Inferior parietal cortex (tissue), 1 donor: Measurements from ENCODE around the gene ATP11A.

Source experiments
- DNase-seq: peaks from one replicate; pipeline ENCODE4 v3.0.0-alpha.2; 2016; ENCODE audit errors: extremely low spot score

The ATP11A gene

DNA sequence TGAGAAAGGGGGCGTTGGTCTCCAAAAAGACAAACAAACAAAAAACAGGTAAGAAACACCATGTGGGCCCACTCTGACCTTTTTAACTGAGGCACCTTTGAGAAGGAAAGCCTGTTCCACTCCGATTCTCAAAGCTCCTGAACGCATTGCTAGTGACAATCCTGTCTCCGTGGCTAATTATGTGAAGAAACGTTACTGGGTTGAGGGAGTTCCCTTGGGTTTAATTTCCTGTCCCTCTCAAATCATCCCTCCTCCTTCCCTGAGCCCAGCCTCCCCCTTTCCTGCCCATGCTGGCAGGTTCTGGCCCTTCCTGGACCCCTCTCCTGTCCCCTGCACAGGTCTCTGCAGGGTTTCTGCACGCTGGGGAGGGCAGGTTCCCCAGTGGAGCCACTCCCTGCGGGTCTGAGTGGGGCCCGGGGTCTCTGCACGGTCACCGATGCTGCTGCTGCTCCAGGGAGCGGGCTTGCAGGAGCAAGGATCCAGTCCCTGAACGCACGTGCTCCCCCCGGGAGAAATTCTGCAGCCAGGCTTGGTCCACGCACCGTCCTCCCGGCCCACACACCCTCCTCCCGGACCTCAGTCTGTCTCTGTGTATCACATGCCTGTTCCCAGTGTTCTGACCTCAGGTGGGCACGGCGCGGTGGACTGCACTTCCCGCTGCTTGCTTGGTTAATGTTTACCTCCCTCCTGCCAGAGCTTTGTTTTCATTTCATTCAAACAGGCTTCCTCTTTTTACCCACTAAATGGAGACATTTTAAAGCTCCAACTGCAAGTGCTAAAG, 202.8 kb downstream of the ATP11A start:
- DNase-seq, result no peak

- no peak for DNase-seq
Observed at GRCh38 chr13:112893207-112893569, 203.3 kb downstream of the ATP11A start.

DNA sequence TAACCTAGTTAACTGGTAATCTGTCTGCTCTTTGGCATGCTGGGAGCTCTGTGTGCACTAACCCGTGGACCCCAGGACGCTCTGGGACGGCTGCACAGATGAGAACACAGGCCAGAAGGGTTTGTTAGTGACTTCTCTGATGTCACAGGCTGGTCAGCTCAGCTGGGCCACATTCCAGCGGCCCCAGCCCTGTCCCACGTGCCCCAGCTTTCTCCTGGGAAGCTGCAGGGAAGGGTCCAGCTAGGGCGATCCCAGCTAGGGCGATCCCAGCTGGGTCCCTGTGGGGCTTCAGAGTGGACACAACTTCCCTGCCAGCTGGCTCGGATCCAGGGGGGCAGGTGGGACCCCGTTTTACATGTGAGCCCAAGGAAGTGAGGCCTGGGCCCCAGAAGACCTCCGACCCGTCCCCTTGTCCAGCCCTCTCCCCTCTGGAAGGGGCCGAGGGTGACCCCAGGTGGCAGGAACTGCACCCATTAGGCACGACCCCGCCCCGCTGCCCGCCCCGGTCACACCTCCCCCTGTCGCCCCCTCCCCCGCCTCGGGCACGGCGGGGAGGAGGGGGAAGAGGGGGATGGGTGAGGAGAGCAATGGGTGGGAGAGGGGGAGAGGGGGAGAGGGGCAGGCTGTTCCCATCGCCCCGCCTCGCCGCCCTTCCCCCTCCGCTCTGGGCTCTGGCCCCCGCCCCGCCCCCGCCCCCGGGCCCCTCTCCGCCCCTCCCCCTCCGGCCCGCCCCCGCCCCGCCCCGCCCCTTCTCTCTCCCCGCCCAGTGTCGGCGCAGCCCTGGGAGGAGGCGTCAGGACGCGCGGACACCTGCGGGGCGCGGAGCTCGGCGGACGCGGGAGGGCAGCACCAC, 204.0 kb downstream of the ATP11A start:
- DNase-seq, result no peak

DNA sequence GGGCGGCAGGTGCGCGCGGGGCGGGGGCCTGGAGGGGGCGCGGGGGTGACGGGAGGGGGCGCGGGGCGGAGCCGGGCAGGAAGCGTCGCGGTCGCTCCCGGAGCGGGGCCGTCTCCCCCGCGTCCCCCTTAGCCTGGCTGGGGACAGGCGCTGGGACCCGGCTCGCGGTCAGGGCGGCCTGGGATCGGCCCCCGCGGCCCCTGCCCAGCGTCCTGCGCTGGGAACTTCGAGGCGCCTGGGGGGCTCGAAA, 204.5 kb downstream of the ATP11A start:
- DNase-seq, result no peak

DNA sequence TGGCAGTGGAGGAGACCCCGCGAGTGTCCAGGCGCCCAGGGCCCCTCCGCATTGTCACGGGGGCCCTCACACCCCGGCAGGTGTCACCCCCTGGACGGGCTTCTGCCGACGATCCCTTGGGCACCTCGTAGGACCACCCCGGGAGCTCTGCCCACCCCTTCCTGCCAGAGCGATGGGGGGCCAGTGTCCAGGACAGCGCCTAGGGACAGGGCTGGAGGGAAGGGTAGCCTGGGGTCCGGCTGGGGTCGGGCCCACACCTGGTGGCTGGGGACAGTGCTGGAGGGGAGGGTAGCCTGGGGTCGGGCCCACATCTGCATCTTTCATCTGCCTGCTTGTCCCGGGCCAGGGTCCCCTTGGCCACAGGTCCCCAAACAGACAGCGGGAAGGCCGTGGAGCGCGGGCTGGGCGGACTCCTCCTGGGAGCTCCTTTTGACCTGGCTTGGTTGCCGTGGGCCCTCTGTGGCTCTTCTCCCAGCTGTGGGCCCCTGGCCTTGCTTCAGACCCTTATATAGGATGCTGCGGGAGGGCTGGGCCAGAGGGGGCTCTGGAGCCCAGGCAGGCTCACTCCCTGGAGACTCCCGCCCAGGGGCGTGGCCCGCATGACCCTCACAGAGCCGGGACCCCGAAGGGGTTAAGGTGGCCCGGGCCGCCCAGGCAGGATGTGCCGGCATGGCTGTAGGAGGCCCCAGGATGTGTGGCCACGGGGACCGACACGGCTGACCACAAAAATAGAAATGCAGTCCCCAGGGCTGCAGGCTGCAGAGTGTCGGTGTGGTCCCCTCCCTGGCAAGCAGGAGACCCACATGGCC, 205.0 kb downstream of the ATP11A start:
- DNase-seq, result no peak

- no peak for DNase-seq
Observed at GRCh38 chr13:112895521-112896465, 206.0 kb downstream of the ATP11A start.

DNA sequence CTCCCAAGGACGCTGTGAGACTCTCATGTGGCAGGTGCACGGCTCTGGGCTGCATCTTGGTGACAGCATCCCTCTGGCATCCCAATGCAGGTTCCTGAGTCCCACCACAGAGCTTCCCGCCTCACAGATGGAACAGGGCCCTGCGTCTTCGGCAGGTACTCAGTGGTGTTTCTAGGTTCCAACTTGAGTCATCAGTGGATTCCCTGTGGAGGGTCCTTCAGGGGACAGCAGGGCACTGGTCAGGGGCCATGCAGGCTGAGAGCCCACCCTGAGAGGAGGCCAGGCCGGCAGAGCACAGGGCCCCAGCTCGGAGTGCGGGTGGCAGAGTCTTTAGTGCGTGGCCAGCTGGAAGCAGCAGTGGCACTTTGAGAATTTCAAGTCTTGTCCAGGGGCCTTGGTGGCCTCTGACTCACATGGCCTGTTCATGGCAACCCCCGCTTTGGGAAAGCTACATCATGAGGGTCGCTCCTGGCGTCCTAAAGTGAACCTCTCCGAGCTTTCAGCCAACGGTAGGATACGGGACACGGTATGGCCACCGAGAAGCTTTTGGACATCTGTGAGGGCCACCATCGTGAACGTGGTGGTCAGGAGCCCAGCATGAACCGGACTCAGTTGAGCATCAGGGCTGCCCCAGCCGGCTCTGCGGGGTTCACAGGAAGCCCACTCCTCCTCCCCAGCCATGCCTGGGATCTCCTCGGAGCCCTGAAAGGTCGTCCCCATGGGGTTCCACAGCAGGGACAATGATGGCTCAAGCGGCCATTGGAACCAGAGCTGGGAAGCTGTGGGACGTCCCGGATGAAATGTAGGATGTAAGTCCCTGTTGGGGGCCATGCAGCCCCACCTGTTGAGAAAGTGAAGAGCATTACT, 207.1 kb downstream of the ATP11A start:
- no peak for DNase-seq

DNA sequence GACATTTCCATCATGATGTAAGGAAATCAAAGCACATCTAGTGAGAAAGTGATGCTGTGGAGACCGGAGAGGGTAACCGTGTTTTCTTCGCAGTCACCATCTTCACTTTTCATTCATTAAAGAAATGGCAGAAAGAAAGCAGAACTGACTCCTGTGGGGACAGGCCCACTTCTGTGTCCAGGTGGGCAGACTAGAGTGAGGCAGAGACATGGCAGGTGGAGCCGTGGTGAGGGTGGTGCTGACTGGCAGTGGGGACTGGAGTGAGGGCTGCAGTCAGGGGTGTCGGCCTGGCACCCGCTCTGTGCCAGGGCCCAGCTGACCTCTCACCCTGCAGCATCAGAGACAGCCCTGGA, 207.7 kb downstream of the ATP11A start:
- DNase-seq, result no peak

DNA sequence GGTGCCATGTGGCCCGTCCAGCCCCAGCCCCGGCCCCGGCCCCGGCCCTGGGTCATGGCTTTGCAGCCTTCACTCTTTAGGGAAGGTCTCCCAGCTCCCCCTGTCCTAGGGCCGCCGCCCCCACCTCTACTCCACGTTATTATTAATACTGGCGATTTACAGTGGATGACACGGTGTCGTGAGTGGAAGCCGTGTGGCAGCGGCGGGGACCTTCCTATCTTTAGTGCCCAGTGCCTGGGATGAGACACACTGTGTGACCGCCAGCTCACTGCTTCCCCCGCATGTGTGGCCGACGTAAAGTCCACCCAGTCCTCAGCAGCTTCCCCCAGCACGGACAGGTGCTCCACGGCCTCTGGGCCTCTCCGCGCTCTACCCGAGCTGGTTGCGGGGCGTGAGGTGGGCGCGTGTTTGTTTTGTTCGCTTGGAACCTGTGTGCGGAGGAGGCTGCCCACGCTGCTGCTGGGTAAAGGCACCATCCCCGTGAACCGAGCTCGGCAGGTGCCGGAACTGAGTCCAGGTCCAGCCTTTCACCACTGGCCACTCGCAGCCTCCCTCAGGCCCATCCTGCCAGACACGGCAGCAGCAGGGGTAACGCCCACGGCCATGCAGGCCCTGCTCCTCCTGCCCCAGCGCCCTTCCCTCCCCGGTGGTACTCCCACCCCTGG, 208.2 kb downstream of the ATP11A start:
- no peak for DNase-seq

DNA sequence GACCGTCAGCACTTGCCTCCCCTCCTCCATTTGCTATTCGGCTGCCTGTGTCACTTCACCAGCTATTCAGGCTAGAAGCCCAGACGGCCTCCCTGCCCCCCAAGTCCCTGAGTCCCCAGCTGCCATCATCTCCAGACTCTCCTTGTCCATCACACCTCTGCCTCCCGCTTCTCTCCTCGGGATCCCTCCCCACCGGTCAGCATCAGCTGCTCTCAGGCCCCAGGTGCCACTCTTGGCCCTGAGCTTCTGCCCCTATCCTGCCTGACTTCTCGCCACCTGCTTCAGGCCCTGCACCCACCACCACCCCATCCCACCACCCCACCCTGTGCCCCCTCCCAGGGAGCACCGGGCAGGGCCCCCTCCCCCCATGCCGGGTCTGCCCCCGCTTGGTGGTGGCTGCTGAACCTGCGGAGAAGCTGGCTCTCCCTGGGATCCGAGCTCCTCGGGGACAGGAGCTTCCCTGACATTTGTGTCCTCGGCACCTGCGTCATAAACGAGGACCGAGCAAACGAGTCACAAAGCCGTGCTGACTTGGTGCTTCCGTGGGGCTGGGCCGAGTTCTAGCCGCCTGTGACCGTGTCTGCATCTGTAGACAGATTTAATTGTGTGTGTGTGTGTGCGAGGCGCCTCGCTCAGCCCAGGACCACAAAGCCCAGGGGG, 208.9 kb downstream of the ATP11A start:
- no peak for DNase-seq

DNA sequence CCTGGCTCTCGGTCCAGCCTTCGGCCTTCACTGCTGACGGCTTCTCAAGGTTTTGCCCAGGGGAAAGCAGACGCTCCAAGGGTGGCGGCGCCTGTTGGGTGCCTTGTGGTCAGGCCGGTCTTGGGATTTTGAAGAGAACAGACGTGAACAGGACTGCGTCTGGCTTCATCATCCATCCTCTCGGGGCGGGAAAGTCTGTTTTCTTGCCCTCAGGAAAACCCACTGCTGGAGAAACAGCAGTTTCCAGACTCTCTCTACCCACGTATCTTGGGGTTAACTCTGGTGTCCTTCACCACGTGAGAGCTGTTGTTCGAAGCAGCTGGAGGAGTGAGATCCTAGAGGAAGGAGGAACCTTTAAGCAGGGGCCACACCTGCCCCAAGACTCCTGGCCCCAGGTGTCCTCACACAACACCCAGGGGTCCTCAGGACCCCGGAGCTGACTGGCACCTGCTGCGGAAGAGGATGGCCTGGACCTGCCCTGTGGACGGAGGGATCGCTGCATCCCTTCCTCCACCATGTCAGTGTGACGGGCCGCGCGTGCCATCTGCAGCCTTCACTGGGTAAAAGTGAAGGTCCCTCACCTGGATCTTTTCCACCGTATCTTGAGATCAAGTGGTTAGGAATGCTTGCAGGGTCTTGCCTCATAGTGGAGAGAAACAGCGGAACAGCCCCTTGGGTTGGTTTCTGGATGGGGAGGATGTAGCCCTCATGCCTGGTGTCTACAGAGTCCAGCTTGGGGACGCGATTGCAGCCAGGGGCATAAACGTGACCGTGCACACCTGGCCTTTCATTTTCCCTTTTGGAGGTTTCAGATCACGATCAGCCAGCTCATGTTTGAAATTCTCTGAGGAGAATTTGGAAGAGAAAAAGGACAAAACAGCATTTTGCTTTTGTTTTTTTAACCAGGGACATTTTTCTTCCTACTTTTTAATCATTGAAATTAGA, 209.7 kb downstream of the ATP11A start:
- DNase-seq, result no peak

GRCh38 chr13:112900226-112900600, 210.4 kb downstream of the ATP11A start:
- DNase-seq, result no peak

DNA sequence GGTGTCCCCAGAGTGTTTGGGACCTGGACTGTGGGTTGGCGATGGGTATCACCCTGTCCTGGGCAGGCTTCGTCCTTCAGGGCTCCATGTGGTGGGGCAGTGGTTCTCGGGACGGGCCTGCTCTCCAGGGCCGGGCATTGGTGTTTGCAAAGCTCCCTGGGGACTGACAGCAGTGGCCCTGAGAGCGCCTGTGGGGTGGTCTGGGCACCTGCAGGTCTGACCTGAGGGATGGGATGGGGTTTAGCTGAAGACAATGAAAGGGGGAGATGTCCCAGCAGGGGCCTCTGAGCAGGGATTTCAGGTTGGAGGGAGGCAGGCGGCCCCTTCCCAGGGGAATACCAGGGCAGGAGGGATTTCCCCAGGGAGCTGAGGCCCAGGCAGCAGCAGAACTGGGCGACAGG, 210.9 kb downstream of the ATP11A start:
- DNase-seq, result no peak

DNA sequence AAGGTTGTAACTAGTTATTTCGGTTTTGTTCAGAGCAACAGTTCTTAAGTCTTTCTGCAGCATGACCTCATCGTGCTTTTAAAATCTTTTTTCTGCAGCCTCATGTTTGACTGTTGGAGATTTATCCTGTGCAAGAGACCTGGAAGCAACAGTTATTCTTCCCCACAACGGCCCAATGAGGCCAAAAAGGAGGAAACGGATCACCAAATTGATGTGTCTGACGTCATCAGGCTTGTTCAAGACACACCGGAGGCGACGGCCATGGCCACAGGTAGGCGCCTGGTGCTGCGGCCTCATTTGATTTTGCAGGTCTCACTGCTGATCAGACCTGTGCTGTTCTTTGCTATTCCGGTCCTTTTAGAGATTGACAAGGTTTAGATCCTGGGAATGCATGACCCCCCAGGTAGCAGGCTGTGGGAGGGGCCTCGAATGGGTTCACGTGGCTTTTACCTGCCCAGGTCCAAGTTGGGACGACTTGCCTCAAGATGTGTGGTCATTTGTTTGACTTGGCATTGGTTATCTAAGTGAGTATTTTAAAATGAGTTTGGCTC, 212.3 kb downstream of the ATP11A start:
- no peak for DNase-seq

DNA sequence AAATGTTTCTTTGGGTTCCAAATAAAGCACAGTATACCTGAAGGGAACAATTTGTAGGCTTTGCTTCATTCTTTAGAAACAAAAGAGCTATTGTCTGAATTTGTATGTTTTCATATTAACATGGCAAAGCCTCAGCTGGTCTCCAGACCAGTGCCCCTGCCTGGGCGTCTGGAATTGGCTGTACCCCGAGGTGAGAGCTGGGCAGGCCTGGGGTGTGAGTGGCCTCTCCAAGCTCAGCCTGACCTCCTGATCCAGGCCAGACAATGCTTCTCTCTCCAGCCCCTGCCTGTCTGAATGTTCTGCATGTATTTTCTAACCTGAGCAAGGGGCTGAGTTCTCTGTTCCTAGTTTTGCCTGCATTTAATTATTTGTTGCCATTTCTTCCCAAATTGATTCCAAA, 212.8 kb downstream of the ATP11A start:
- no peak for DNase-seq

GRCh38 chr13:112903071-112903577, 213.3 kb downstream of the ATP11A start:
- no peak for DNase-seq

GRCh38 chr13:112903606-112904195, 213.9 kb downstream of the ATP11A start:
- no peak for DNase-seq
